Esophagus muscularis mucosa (tissue), 4 donors: Measurements from ENCODE around the gene ITPR2. TPM values are rescaled to one million over a fixed set of nuclear protein-coding genes. Genes with fewer than 3 reads are reported as not detected.

Experiments used
- DNase-seq: peaks from one replicate; pipeline ENCODE4 v3.0.0-alpha.2; 2017; ENCODE audit errors: extremely low spot score
- H3K27ac ChIP-seq, 4 donors: fragments of 200-600 bp; sonication (generic); replicated peaks in 1 of 4; 1 replicate in 3 of 4; 2 replicates in 1 of 4; pipeline ENCODE4 v1.5.1; 2016 to 2019; ENCODE audit warnings: mild to moderate bottlenecking in 1 of 4
- H3K27me3 ChIP-seq, 4 donors: fragments of 200-600 bp; sonication (generic); one replicate each; pipeline versions ENCODE4 v1.5.1 to v1.6.0; 2016 to 2019
- H3K36me3 ChIP-seq, 4 donors: fragments of 200-600 bp; sonication (generic); one replicate each; pipeline ENCODE4 v1.5.1; 2016 to 2019
- H3K4me1 ChIP-seq, 4 donors: fragments of 200-600 bp; sonication (generic); one replicate each; pipeline ENCODE4 v1.5.1; 2016 to 2019
- H3K4me3 ChIP-seq, 4 donors: fragments of 200-600 bp; sonication (generic); 1 replicate in 2 of 4; 2 replicates in 2 of 4; pipeline ENCODE4 v1.5.1; 2016 to 2019; ENCODE audit warnings: mild to moderate bottlenecking in 4 of 4, moderate library complexity in 1 of 4
- H3K9me3 ChIP-seq, 4 donors: fragments of 200-600 bp; sonication (generic); 1 replicate in 3 of 4; 2 replicates in 1 of 4; pipeline ENCODE4 v1.5.1; 2016 to 2019
- CTCF ChIP-seq, 3 experiments: fragments of 200-600 bp in 2 of 3; fragments of 450-650 bp in 1 of 3; sonication (generic) in 2 of 3; IDR thresholded peaks; one replicate each; pipeline ENCODE4 v1.5.1; 2017 to 2019; ENCODE audit warnings: antibody characterized with exemption in 3 of 3, mild to moderate bottlenecking in 2 of 3, moderate library complexity in 1 of 3
- EP300 ChIP-seq: sonication (generic); formaldehyde crosslinking; IDR thresholded peaks from one replicate; pipeline ENCODE4 v1.6.1; 2017; ENCODE audit warnings: antibody characterized with exemption
- POLR2A ChIP-seq: fragments of 450-650 bp; IDR thresholded peaks from one replicate; pipeline ENCODE4 v1.6.1; 2017; ENCODE audit warnings: antibody characterized with exemption, moderate library complexity, mild to moderate bottlenecking, low read depth
- POLR2AphosphoS5 ChIP-seq, 2 donors: sonication (generic); formaldehyde crosslinking; IDR thresholded peaks; one replicate each; pipeline ENCODE4 v1.6.1; 2017; ENCODE audit warnings: antibody characterized with exemption in 2 of 2
- WGBS: methylation state at CpG from one replicate; pipeline ENCODE4 v1.1.5; 2018; 5-methylcytosine and 5-hydroxymethylcytosine counted together
- intact Hi-C: fragments of 100-400 bp; cut with DNase I; formaldehyde crosslinking; loops from one replicate; pipeline ENCODE4 v1.15.1; 2023
- total RNA-seq, 4 donors: library from RNA; depleted of rRNA; stranded (reverse); fragments of >200 nt; gene quantifications; one replicate each; pipeline versions ENCODE4 v1.1.0 to v1.2.1, GENCODE V29; 2016

ITPR2 gene
- total RNA-seq, 4 donors from 2014 or later: 23.7 to 26.6 (median 25.4) TPM

DNA sequence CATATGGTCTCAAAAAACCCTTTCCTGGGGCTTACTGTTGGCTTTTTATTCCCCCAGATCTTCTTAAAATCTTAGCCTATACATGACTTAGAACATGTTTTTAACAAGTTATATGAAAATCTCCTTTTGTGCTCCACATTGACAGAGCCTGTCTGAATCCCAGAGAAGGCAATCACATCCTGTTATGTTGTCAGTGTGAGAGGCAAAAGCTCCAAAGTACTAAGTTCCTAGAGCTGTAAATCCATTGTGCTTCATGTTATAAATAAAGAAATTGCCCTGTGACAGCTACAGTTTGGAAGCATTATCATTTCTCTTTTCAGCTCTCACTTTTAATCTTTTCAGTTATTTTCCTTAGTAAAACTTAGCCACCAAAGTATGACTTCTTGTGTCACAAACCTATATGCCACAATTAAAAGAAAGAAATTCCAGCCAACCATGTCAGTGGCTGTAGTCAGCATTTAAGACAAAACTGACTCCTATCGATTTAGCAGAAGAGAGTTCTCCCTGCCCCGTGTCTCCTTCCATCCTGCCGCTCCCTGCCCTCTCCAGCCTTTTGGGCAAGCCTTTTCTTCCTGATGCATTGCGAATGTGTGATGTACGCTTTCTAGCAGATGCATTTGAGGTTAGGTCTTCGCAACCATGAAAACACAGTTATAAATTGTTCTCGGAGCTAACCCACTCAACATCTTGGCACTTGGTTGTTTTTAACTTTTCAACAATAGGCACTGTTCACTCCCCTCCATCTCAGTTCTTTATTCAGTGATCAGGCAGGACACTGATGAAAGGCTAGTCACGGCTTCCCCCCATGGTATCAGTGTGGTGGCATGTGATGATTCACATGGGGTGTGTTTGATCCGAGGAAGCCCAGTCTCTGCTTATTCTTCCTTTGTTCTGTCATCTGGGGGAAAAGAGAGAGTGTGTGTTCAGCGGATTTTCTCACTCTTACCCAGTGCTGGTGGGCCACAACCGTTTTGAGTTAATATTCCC lies 494.1 kb downstream of the ITPR2 start:
- DNase-seq: no peak
- intact Hi-C loops: no loop called here
- Histone ChIP-seq H3K4me3 (no peak overlapping the region), H3K36me3 (peaks cover 0 to 21% (median 7%) of the 10 kb centered on the region in 4 donors), H3K27ac (no peak overlapping the region), H3K4me1 (no peaks in the 10 kb centered on the region), H3K9me3 (no peaks in the 10 kb centered on the region), H3K27me3 (no peaks in the 10 kb centered on the region)
- TF ChIP-seq EP300: no peak
- TF ChIP-seq POLR2AphosphoS5 (IDR thresholded peaks at IDR 0.05): no peak
- no peak for TF ChIP-seq POLR2A
- no peak for TF ChIP-seq CTCF (IDR thresholded peaks at IDR 0.05)
- 83% methylated on average over 11 of the region's 11 CpGs for WGBS

GRCh38 chr12:26335651-26336050 lies 497.3 kb downstream of the ITPR2 start:
- no peaks in the 10 kb centered on the region for H3K27me3 ChIP-seq
- TF ChIP-seq CTCF (IDR thresholded peaks at IDR 0.05) (no peak), POLR2AphosphoS5 (IDR thresholded peaks at IDR 0.05) (no peak), EP300 (no peak), POLR2A (no peak)
- H3K36me3 ChIP-seq: peaks cover 0 to 21% (median 7%) of the 10 kb centered on the region in 4 donors
- intact Hi-C loops: no loop called here
- WGBS: 80% methylated on average over 6 of the region's 6 CpGs
- no peak overlapping the region for H3K4me3 ChIP-seq
- no peaks in the 10 kb centered on the region for H3K9me3 ChIP-seq
- H3K27ac ChIP-seq: no peak overlapping the region
- no peak for DNase-seq
- H3K4me1 ChIP-seq: no peaks in the 10 kb centered on the region

DNA sequence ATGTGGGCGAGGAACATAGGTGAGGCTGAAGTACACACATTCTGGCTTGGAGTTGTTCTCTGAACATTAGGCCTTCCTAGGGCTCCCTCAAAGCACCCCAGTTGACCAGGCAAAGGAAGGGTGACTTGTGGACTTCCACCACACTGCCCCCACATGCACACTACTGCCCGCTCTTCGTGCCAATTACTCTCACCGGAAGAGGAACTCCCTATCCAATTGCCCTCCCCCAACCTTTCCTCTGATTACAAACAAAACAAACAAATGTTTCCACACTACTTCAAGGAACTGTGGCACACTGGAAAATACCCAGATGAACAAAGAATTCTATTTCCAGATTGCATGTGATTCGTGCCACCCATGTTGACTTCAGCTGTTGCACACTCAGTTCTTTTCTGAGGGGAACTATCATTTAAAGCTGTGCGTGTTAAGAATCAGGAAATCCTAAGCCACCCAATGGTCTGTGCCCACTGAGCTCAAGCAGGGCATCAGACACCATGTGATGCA lies 498.3 kb downstream of the ITPR2 start:
- H3K4me3 ChIP-seq: no peak overlapping the region
- intact Hi-C loops: no loop called here
- 84% methylated on average over 6 of the region's 6 CpGs for WGBS
- no peaks in the 10 kb centered on the region for H3K4me1 ChIP-seq
- no peak for DNase-seq
- H3K27me3 ChIP-seq: no peaks in the 10 kb centered on the region
- TF ChIP-seq CTCF (IDR thresholded peaks at IDR 0.05): no peak
- no peak overlapping the region for H3K27ac ChIP-seq
- H3K36me3 ChIP-seq: peaks cover 0 to 16% (median 4%) of the 10 kb centered on the region in 4 donors
- H3K9me3 ChIP-seq: no peaks in the 10 kb centered on the region

DNA sequence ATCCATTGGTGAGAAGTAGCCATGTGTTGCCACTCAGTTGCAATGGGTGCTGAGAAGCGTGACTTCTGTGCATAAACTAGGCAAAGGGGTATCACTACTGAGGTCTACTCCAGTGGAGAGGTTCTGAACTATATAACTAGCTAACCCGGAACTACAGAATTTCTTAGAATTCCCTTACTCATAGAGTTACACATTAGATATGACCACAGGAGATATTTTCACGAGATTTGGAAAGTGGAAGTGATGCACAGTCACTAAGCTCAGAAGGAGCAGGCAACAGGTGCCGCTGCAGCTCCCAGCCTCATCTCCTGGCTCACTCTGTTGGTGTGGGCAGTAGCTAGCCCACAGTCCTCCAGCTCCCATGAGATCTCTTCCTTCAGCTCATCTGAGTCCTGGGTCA lies 501.0 kb downstream of the ITPR2 start:
- no peak for DNase-seq
- WGBS: 99% methylated on average over 4 of the region's 4 CpGs
- H3K4me1 ChIP-seq: no peaks in the 10 kb centered on the region
- intact Hi-C loops: no loop called here
- H3K9me3 ChIP-seq: no peaks in the 10 kb centered on the region
- H3K27me3 ChIP-seq: no peaks in the 10 kb centered on the region
- no peak overlapping the region for H3K27ac ChIP-seq
- TF ChIP-seq POLR2AphosphoS5 (IDR thresholded peaks at IDR 0.05) (no peak), CTCF (IDR thresholded peaks at IDR 0.05) (no peak), POLR2A (no peak), EP300 (no peak)
- no peak overlapping the region for H3K4me3 ChIP-seq
- no peaks in the 10 kb centered on the region for H3K36me3 ChIP-seq
